A673 (cell line): ENCODE data around the gene ENOX1.

Source experiments
- CTCF ChIP-seq: fragments of 300-800, 200-600 bp; sonication (generic); conservative IDR thresholded peaks from 2 replicates; pipeline ENCODE4 v1.5.1; 2017; ENCODE audit warnings: low read depth, mild to moderate bottlenecking, antibody characterized with exemption, low read length, moderate library complexity, mixed read lengths
- EZH2 ChIP-seq: fragments of 200-600 bp; sonication (generic); IDR thresholded peaks from 2 replicates; pipeline ENCODE4 v1.6.1; 2017; ENCODE audit warnings: borderline replicate concordance, low read depth, mild to moderate bottlenecking, mixed read lengths, antibody characterized with exemption, low read length; ENCODE audit not compliant: poor library complexity, severe bottlenecking

DNA sequence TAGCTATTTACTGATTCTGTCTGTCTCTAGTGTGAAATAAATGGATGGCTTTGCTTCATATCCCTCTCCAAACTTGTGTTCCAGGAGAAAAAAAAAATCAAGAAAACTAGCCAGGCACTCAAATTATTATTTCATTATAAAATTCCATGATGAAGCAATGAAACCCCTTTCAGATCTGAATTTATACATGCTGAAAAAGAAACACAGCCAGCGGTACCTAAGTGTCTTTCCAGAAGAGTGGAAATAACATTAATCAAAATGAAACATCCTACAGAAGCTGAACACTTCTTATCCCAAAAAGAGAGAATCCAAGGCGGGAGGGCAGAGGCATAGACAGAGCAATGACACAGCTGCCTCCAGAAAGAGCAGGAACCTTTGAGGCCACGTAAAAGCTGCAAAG, 15.9 kb downstream of the ENOX1 start:
- TF ChIP-seq CTCF = no peak
- no peak for TF ChIP-seq EZH2
